ENCODE data around the gene CAMTA1.

- TF ChIP-seq CTCF (IDR thresholded peaks at IDR 0.05) (no peak), POLR2AphosphoS5 (IDR thresholded peaks at IDR 0.05; ENCODE audit: low read depth, low read length) (no peak), REST (IDR thresholded peaks at IDR 0.05; ENCODE audit: insufficient read depth in 1 of 2, low read depth in 2 of 2, low read length in 1 of 2) (no peak)
These were observed 294.4 kb downstream of the CAMTA1 start for GRCh38 chr1:7079637-7080036.
